Stimulated activated CD4-positive, alpha-beta T cell treated with anti-CD3 and anti-CD28 coated beads, Interleukin-1b, Interleukin-23, amount 100 ng/mL, for 4 hours (primary cell): ENCODE results near the gene TMEM144.

Experiments used
- DNase-seq, 2 donors: peaks; one replicate each; pipeline ENCODE4 v3.0.0-alpha.2; 2020; ENCODE audit warnings: low read depth in 2 of 2

The TMEM144 gene

DNA sequence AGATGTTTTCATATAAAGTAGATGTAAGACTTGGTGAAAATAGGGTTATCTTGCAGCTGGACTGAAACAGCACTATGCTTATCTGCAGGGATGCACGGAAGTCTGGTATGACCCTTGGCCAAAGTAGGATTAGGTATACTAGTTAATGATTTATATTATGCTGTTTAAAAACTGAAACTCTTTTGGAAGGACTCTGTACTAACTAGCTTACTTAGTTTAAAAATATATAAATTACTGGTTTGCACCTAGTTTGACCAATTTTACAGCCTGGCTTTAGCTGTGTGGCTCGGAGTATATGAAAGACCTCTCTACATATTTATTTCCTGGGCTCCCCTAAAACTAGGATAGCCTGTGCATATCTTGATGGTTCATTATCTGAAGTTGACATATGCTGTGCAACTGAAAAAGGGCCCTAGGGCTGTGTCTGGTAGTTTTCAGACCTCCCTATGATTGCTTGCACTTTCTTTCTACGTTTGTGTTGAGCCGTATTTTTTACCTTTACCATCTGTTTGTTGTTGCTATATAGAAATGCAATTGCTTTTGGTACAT lies 89.2 kb downstream of the TMEM144 start:
- no peak for DNase-seq

DNA sequence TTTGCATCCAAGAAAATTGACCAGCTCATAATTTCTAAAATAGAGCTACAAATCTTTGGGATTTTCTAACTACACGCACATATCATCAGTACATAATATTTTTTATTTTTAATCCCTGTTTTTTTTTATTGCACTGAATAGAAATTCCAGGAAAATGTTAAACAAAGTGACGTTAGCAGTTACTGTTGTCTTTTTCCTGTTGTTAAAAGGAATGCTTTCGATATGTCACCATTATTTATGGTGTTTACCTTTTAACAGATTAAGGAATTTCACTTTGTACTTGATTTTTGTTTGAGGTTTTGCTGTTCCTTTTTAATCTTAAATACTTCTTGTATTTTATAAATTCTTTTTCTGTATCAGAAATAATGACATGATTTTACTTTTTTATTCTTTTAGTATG lies 89.7 kb downstream of the TMEM144 start:
- DNase-seq, result no peak

DNA sequence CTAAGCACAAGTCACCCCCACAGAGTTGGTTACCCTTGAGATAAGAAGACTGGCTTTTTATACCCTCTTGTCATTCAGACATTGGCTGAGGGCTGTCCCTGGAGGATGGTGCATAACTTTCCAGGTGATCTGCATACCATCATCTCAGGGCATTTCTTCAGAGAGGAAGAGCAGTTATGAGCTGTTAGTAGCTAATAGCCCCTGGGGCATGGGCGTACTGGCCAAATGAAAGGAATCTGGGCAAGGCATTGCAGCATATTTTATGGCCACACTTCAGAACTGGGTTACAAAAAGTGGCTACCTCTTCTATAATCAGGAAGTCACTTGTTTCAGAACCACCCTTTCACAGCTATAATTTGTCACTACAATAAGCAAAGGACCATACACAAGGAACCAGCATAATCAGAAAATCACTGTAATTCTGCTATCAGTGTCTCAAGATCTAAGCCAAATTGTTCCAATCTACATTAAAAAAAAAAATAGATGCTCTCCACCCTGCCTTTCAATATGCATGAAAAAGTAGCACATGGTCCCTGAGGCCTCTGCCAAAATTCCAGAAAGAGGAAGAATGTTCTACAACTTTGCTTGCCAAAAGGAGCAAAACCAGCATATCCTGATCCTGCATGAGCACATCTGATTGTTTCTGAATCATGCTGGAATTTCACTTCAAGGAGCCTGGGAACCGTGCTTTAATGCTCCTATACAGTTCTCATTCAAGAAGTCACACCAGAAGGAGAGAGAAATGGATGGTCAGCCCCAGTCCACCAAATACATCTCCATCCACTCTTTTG lies 92.0 kb downstream of the TMEM144 start:
- no peak for DNase-seq

DNA sequence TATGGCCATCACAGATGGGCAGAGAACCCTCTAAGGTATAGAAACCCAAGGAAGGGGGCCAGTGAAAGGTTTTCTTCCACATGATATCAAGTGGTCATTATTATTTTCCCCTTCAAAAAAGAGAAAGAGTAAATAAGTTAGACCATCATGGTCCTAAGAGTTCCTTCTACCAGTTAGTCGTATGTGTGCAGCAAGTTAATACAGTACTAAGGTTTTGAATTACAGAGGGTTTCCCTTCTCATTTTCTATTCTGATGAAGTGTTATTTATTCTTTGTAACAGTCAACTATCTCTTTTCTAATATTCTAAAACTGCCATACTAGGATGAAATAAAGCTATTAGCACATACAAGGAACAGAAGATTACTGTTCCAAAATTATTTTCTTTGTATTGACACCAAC lies 94.4 kb downstream of the TMEM144 start:
- DNase-seq, result no peak
